ENCODE results near the gene JUP.

The JUP gene

GRCh38 chr17:41723801-41724475 is 62.6 kb downstream of the JUP start:
- DNase-seq (ENCODE audit: low read depth in 2 of 2), result no peak

DNA sequence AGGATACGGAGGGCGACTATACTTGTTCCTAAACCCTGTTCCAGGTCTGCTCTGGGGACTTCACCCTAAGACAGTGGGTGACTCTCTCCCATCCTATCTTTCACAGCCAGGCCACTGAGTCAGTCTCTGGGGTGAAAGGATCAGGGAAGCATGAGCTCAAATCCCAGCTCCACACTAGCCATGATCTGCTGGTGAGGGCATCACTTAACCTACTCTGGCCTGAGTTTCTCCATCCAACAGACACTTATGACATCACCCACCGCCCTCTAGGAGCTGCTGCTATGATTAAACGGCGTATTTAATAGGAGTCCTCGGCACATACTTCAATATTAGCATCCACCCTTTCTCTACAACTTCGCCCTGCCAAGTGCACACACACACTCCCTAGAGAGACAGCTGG is 64.3 kb downstream of the JUP start:
- DNase-seq (ENCODE audit: low read depth in 2 of 2), result no peak

DNA sequence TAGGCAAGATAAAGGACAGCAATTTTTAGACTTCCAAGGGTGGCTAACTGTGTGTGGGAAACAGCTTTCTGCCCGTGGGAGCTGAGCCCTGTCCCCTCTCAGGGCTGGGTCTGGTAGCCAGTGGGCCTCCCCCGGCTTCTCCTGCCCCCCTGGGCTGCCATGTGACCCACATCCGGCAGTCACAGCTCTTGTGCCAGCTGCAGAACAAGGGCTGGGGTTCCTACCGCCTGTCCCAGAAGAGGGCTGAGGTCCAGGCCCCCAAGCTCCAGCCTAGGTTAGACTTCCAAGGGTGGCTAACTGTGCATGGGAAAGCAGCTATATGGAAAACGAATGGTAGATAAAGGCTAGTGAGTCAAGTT is 68.2 kb downstream of the JUP start:
- no peak for DNase-seq (ENCODE audit: low read depth in 2 of 2)

DNA sequence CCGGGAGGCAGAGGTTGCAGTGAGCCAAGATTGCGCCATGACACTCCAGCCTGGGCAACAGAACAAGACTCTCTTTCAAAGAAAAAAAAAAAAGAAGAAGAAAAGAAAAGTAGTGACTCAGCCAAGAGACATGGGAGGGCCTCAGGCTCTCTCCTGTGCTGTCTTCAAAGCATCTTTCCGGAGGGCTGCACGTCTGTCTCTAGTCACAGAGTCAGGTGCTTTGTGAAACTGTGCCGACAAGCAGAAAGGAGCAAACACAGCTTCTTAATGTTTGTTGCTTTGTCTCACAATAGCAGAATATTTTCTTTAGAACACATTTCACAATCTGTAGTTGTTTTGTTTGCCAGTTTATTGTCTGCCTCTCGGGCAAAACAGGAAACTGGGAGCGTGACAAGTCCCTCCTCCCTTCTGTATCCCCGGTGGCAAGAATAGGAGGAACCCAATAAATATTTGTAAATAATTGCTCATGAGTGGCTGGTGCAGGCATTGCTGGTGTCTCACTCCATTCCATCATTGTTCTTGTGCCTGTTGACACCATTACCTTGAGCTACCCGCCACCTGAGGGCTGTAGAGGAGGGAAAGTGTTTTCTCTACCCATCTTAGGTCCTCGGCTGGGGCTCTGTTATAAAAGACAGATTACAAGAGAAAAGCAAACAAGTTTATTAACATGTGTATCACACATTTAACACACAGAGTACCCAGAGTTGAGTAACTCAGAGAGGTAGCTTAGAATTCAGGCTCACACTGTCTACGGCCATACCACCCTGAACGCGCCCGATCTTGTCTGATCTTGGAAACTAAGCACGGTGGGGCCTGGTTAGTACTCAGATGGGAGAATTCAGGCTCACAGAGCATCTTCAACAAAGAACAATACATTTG is 68.9 kb downstream of the JUP start:
- DNase-seq (ENCODE audit: low read depth in 2 of 2), result no peak

GRCh38 chr17:41711669-41712400 is 74.7 kb downstream of the JUP start, which contains the start of gene GAST:
GAST (plus strand) TSS chr17:41712331; CDS start chr17:41715437, 3,106 bp downstream.
- DNase-seq (ENCODE audit: low read depth in 2 of 2), result no peak

GRCh38 chr17:41710472-41711090 is 75.9 kb downstream of the JUP start:
- peak in 1 of 2 donors; percentile 20 for DNase-seq (ENCODE audit: low read depth in 2 of 2)

GRCh38 chr17:41707803-41708669 is 78.5 kb downstream of the JUP start:
- no peak for DNase-seq (ENCODE audit: low read depth in 2 of 2)

DNA sequence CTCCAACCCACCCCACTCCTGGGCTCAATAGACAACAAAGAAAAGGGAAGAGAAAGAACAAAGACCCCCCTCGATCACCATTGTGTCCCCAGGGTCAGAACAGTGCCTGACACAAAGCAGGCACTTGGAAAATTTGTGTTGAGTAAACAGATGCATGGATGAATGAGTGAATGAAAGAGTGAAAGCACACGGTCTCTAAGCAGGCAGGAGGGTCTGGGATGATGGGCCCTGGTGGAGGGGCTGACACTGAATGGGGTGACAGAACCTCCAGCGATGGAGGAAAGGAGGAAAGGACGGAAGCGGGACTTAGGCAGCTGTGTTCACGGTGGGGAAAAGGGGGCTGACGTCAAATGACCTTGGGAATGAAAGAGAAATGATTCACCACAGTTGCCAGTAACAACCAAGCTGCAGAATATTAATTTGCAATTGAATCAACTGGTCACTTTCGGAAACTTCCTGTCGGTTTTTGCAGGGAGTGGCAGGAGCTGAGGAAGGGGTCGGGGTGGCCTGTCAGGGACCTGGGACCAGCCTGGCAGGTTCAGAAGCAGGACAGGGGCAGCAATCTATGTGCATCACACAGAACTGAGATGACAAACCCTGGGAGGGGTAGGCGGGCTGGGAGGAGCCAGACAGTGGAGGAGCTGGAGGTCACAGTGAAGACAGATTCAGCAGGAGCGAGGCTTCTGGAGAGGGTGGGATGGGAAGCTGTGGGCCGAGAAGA is 81.1 kb downstream of the JUP start:
- DNase-seq (ENCODE audit: low read depth in 2 of 2), result no peak

All from stimulated activated CD4-positive, alpha-beta T cell treated with anti-CD3 and anti-CD28 coated beads, Interleukin-15, amount 100 ng/mL, for 48 hours (primary cell).